TTC549 (cell line): ENCODE measurements around the gene FAM174A.
"Not testable (repeated sequence)": the region's sequence is repeated elsewhere in the genome, so short reads cannot be mapped to it uniquely, and the experiment has no call there.

Experiments
- FAIRE-seq: peaks from 2 replicates; lab custom pipeline; 2012; peaks lifted over from hg19 to GRCh38; lab: Jason Lieb, UNC

Gene FAM174A

GRCh38 chr5:100576217-100576751, 41.1 kb downstream of the FAM174A start:
- FAIRE-seq: no peak

- FAIRE-seq: no peak
Observed at GRCh38 chr5:100577506-100577905, 42.3 kb downstream of the FAM174A start.

- FAIRE-seq: no peak
Observed at GRCh38 chr5:100584069-100584468, 48.9 kb downstream of the FAM174A start.

- no peak for FAIRE-seq
Observed at GRCh38 chr5:100584889-100585288, 49.7 kb downstream of the FAM174A start.

- FAIRE-seq: no peak
Observed at GRCh38 chr5:100590867-100591266, 55.7 kb downstream of the FAM174A start.

GRCh38 chr5:100595152-100595811, 60.1 kb downstream of the FAM174A start:
- no peak for FAIRE-seq

- no peak for FAIRE-seq
Observed at GRCh38 chr5:100595812-100596173, 60.6 kb downstream of the FAM174A start.

GRCh38 chr5:100598446-100598845, 63.3 kb downstream of the FAM174A start:
- no peak for FAIRE-seq

GRCh38 chr5:100600298-100600994, 65.3 kb downstream of the FAM174A start:
- FAIRE-seq: no peak

- FAIRE-seq: no peak
Observed at GRCh38 chr5:100603141-100603540, 68.0 kb downstream of the FAM174A start.

- not testable (repeated sequence) for FAIRE-seq
Observed at GRCh38 chr5:100604021-100604420, 68.8 kb downstream of the FAM174A start.

GRCh38 chr5:100609594-100609993, 74.4 kb downstream of the FAM174A start:
- FAIRE-seq: no peak

GRCh38 chr5:100614308-100614707, 79.1 kb downstream of the FAM174A start:
- no peak for FAIRE-seq

GRCh38 chr5:100615362-100615761, 80.2 kb downstream of the FAM174A start:
- no peak for FAIRE-seq

GRCh38 chr5:100616291-100616690, 81.1 kb downstream of the FAM174A start:
- FAIRE-seq: no peak

GRCh38 chr5:100616981-100617380, 81.8 kb downstream of the FAM174A start:
- no peak for FAIRE-seq

- FAIRE-seq: no peak
Observed at GRCh38 chr5:100623719-100624118, 88.5 kb downstream of the FAM174A start.

- FAIRE-seq: no peak
Observed at GRCh38 chr5:100634937-100635534, 99.9 kb downstream of the FAM174A start.
